Gastrocnemius medialis (tissue), 4 donors: ENCODE data around the gene KISS1.

Experiments
- CTCF ChIP-seq, 5 experiments: fragments of 450-650 bp in 3 of 5; fragments of 200-600 bp in 2 of 5; sonication (generic) in 2 of 5; IDR thresholded peaks in 4 of 5; conservative IDR thresholded peaks in 1 of 5; 1 replicate in 4 of 5; 2 replicates in 1 of 5; pipeline ENCODE4 v1.5.1; 2016 to 2019; ENCODE audit warnings: antibody characterized with exemption in 5 of 5, mild to moderate bottlenecking in 3 of 5, moderate library complexity in 3 of 5
- POLR2A ChIP-seq, 2 donors: fragments of 450-650 bp; IDR thresholded peaks; one replicate each; pipeline ENCODE4 v1.6.1; 2017; ENCODE audit warnings: antibody characterized with exemption in 2 of 2, mild to moderate bottlenecking in 2 of 2, moderate library complexity in 2 of 2

GRCh38 chr1:204227996-204228785 is 31.9 kb upstream of the KISS1 start:
- TF ChIP-seq CTCF (IDR thresholded peaks at IDR 0.05 in 4 of 5, conservative IDR thresholded peaks at IDR 0.05 in 1 of 5), result no peak
- TF ChIP-seq POLR2A (IDR thresholded peaks at IDR 0.05), result no peak
